NT2/D1 (cell line): ENCODE measurements around the gene KRT6A.
"Not testable (repeated sequence)": the region's sequence is repeated elsewhere in the genome, so short reads cannot be mapped to it uniquely, and the experiment has no call there.

ENCODE experiments used
- DNase-seq: peaks from one replicate; pipeline ENCODE4 v3.0.0-alpha.2; 2011; ENCODE audit warnings: low read depth, low spot score
- H3K27me3 ChIP-seq: 2 replicates; pipeline ENCODE4 v1.6.0; 2011; ENCODE audit warnings: mild to moderate bottlenecking; ENCODE audit not compliant: insufficient read length, insufficient read depth
- H3K36me3 ChIP-seq: 2 replicates; pipeline ENCODE4 v1.6.1; 2011; ENCODE audit warnings: mild to moderate bottlenecking, low read length, mixed read lengths; ENCODE audit not compliant: insufficient read depth, insufficient read length
- H3K4me1 ChIP-seq: 2 replicates; pipeline ENCODE4 v1.5.1; 2011; ENCODE audit not compliant: insufficient read depth, insufficient read length
- H3K4me3 ChIP-seq: 2 replicates; pipeline ENCODE4 v1.5.1; 2011; ENCODE audit warnings: low read depth; ENCODE audit not compliant: insufficient read length
- H3K9ac ChIP-seq: 2 replicates; pipeline ENCODE4 v1.6.0; 2011; ENCODE audit warnings: low read depth; ENCODE audit not compliant: insufficient read length
- H3K9me3 ChIP-seq: 2 replicates; pipeline ENCODE4 v1.5.1; 2011; ENCODE audit warnings: mild to moderate bottlenecking, low read length; ENCODE audit not compliant: insufficient read depth
- SUZ12 ChIP-seq: IDR thresholded peaks from 2 replicates; pipeline ENCODE4 v1.6.1; 2011; ENCODE audit not compliant: insufficient read length, insufficient read depth; ENCODE audit errors: extremely low read depth
- YY1 ChIP-seq: IDR thresholded peaks from 2 replicates; pipeline ENCODE4 v1.6.1; 2011; ENCODE audit not compliant: insufficient read length, insufficient read depth
- ZNF274 ChIP-seq: IDR thresholded peaks from 2 replicates; pipeline ENCODE4 v1.6.1; 2011; ENCODE audit warnings: mild to moderate bottlenecking, low read depth, low read length

KRT6A gene

GRCh38 chr12:52452101-52452500, 41.0 kb downstream of the KRT6A start, which contains the start of gene KRT6B:
TSS of gene KRT6B (minus strand) at chr12:52452146. CDS start at chr12:52452078, 68 bp downstream.
- Histone ChIP-seq H3K4me1 (no peaks in the 10 kb centered on the region), H3K9me3 (no peaks in the 10 kb centered on the region), H3K9ac (no peak within 1 kb of the TSS), H3K4me3 (no peak within 1 kb of the TSS), H3K27me3 (no peaks in the 10 kb centered on the region), H3K36me3 (no peaks in the 10 kb centered on the region)
- TF ChIP-seq ZNF274 (no peak), SUZ12 (no peak), YY1 (no peak)
- no peak for DNase-seq

- H3K4me1 ChIP-seq: no peaks in the 10 kb centered on the region
- no peak for DNase-seq
- no peaks in the 10 kb centered on the region for H3K9me3 ChIP-seq
- no peak overlapping the region for H3K9ac ChIP-seq
- H3K4me3 ChIP-seq: no peak overlapping the region
- no peaks in the 10 kb centered on the region for H3K27me3 ChIP-seq
- no peak for TF ChIP-seq YY1
- no peaks in the 10 kb centered on the region for H3K36me3 ChIP-seq
Measured at GRCh38 chr12:52448228-52448627, 44.8 kb downstream of the KRT6A start.

DNA sequence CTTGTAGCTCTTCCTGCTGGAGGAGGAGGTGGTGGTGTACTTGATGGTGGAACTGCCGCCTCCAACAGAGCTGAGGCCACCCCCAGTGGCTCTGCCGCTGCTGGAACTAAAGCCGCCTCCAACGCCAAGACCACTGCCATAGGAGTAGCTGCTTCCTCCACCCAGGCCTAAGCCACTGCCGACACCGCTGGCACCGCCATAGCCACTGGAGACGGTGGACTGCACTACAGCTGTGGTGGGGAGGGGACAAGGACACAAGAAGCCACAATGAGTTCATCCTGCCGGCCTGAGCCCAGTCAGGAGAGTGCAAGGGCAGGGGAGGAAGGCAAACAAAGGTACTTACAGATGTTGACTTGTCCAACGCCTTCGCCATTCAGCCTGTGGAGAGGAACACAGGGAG, 45.9 kb downstream of the KRT6A start:
- not testable (repeated sequence) for H3K9me3 ChIP-seq, H3K27me3 ChIP-seq, H3K36me3 ChIP-seq, H3K4me3 ChIP-seq, DNase-seq, H3K4me1 ChIP-seq, H3K9ac ChIP-seq

GRCh38 chr12:52446367-52447045, 46.6 kb downstream of the KRT6A start:
- no peaks in the 10 kb centered on the region for H3K9me3 ChIP-seq
- H3K9ac ChIP-seq: no peak overlapping the region
- H3K4me3 ChIP-seq: no peak overlapping the region
- no peaks in the 10 kb centered on the region for H3K4me1 ChIP-seq
- H3K27me3 ChIP-seq: no peaks in the 10 kb centered on the region
- no peak for DNase-seq
- TF ChIP-seq YY1: no peak
- no peak for TF ChIP-seq SUZ12
- no peak for TF ChIP-seq ZNF274
- no peaks in the 10 kb centered on the region for H3K36me3 ChIP-seq

DNA sequence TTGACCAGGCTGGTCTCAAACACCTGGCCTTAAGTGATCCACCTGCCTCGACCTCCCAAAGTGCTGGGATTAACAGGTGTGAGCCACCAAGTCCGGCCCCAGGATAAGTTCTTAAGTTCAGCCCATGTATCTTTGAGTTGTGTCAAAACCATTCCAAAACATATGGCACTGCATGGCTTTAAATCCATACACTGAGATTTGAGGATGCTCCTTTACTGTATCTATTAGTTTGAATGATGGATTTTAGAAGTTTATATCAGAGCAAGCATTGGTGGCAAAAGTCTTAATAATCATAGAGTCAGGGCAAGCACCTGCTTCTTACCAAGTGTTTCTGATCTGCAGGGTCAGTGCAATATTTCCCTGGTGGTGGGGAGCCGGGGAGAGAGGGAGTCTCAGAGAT, 47.2 kb downstream of the KRT6A start:
- Histone ChIP-seq H3K36me3 (no peaks in the 10 kb centered on the region), H3K4me3 (no peak overlapping the region), H3K9ac (no peak overlapping the region), H3K27me3 (no peaks in the 10 kb centered on the region), H3K9me3 (no peaks in the 10 kb centered on the region), H3K4me1 (no peaks in the 10 kb centered on the region)
- TF ChIP-seq ZNF274 (no peak), YY1 (no peak), SUZ12 (no peak)
- DNase-seq: no peak

GRCh38 chr12:52444647-52445595, 48.1 kb downstream of the KRT6A start:
- Histone ChIP-seq H3K9me3 (no peaks in the 10 kb centered on the region), H3K9ac (no peak overlapping the region), H3K4me1 (no peaks in the 10 kb centered on the region), H3K36me3 (no peaks in the 10 kb centered on the region), H3K4me3 (no peak overlapping the region), H3K27me3 (no peaks in the 10 kb centered on the region)
- no peak for TF ChIP-seq ZNF274
- TF ChIP-seq SUZ12: no peak
- no peak for TF ChIP-seq YY1
- no peak for DNase-seq

DNA sequence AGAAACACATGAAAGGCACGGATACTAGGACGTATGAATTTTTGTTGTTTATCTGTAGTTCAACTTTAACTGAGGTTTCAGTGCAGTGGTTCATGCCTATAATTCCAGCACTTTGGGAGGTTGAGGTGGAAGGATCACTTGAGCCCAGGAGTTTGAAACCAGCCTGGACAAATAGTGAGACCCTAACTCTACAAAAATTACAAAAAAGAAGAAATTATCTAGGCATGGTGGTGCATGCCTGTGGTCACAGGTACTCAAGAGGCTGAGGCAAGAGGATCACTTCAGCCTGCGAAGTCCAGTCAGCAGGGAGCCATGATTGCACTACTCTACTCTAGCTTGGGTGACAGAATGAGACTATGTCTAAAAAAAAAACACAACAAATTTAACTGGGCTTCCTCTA, 49.1 kb downstream of the KRT6A start:
- no peak for DNase-seq
- no peaks in the 10 kb centered on the region for H3K27me3 ChIP-seq
- TF ChIP-seq SUZ12 (no peak), YY1 (no peak), ZNF274 (no peak)
- no peak overlapping the region for H3K4me3 ChIP-seq
- no peaks in the 10 kb centered on the region for H3K9me3 ChIP-seq
- H3K9ac ChIP-seq: no peak overlapping the region
- no peaks in the 10 kb centered on the region for H3K4me1 ChIP-seq
- H3K36me3 ChIP-seq: no peaks in the 10 kb centered on the region
